Chondrocyte (in vitro differentiated cells): Measurements from ENCODE around the gene CDC25B. TPM values are rescaled to one million over a fixed set of nuclear protein-coding genes. Genes with fewer than 3 reads are reported as not detected.
A peak's percentile ranks its signal among the peaks of the same experiment; 100 is the strongest.

Source experiments
- DNase-seq: peaks from one replicate; pipeline ENCODE4 v3.0.0; 2021; ENCODE audit warnings: mixed read lengths, low spot score
- H3K27ac Mint-ChIP-seq: one replicate; pipeline ENCODE4 v1.8.0; 2021; ENCODE audit warnings: mild to moderate bottlenecking, moderate library complexity, mixed read lengths; ENCODE audit not compliant: unreplicated experiment
- H3K27me3 Mint-ChIP-seq: 2 replicates; pipeline ENCODE4 v1.8.0; 2021; ENCODE audit warnings: low read depth, mixed read lengths
- H3K36me3 Mint-ChIP-seq: 2 replicates; pipeline ENCODE4 v1.8.0; 2021; ENCODE audit warnings: low read depth, mixed read lengths
- H3K4me1 Mint-ChIP-seq: 2 replicates; pipeline ENCODE4 v1.8.0; 2021; ENCODE audit warnings: low read depth, mild to moderate bottlenecking, mixed read lengths
- H3K4me3 Mint-ChIP-seq: one replicate; pipeline ENCODE4 v1.8.0; 2021; ENCODE audit warnings: mild to moderate bottlenecking, moderate library complexity, mixed read lengths; ENCODE audit not compliant: unreplicated experiment
- H3K9me3 Mint-ChIP-seq: 2 replicates; pipeline ENCODE4 v1.8.0; 2021; ENCODE audit warnings: low read depth, mixed read lengths
- long read RNA-seq: library from polyadenylated mRNA; stranded (forward); transcript quantifications from one replicate; pipeline ENCODE4 v2.0.0, GENCODE V29; 2021
- total RNA-seq: library from RNA; stranded (reverse); gene quantifications from 3 replicates; pipeline ENCODE4 v1.2.1, GENCODE V29; 2021
- TF ChIP-seq, protein P1 (sequence below): fragments of 200-600 bp; sonication (generic); IDR thresholded peaks from 2 replicates; pipeline ENCODE4 v1.5.0; 2021; ENCODE audit warnings: antibody characterized with exemption, mild to moderate bottlenecking, moderate library complexity

CDC25B gene
- 48.7 to 60.1 TPM (median 57.8 TPM) in 3 replicates for total RNA-seq
- long read RNA-seq, transcript CDC25B-201 (16 exons, 3,597 nt): major isoform, 17 of 52 reads
- long read RNA-seq, partial matches to known transcripts: 13 of 52 reads
- long read RNA-seq, other reads (novel, unspliced or antisense): 14 of 52 reads

DNA sequence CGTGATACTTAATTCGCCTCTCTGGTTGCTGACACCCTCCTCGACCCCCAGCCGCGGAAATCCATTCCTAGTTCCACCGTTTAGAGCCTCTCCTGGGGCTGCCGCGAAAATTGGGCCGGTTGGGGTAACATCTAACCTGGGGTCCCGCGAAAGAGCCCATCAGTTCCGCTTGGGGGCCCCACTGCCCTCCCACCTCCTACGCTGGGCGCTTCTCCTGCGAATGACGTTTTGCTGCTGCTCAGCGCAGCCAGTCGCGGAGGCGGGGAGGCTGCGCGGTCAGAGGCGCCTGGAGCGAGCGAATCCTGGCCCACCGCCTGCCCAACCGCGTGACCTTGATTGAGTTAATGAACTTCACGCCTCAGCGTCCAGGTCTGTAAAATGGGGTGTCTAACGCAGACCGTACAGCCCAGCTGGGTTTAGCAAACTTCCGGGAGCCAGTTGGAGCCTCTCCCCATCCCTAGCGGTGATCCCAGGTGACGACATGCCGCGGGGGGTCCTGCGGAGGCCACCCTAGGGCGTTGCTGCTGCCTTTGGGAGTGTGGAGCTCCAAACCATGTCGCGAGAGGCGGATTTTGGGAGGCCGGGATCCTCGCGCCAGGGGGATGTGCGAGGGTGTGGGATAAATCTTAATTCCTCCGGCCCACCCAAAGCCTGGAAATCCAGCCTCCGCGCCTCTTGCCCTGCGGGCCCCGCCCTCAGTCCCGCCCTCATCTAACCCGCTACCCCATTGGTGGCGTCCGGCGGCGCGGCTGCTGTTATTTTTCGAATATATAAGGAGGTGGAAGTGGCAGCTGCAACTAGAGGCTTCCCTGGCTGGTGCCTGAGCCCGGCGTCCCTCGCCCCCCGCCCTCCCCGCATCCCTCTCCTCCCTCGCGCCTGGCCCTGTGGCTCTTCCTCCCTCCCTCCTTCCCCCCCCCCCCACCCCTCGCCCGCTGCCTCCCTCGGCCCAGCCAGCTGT, at the start of gene CDC25B:
Gene CDC25B (plus strand): TSS at position 800 of the 958 bp plus-strand sequence. CDS start 222 bp downstream, outside the sequence.
- Mint-ChIP-seq H3K9me3 (no peaks in the 10 kb centered on the region), H3K27ac (peak within 1 kb of the TSS; percentile 96)
- TF ChIP-seq, protein P1, sequence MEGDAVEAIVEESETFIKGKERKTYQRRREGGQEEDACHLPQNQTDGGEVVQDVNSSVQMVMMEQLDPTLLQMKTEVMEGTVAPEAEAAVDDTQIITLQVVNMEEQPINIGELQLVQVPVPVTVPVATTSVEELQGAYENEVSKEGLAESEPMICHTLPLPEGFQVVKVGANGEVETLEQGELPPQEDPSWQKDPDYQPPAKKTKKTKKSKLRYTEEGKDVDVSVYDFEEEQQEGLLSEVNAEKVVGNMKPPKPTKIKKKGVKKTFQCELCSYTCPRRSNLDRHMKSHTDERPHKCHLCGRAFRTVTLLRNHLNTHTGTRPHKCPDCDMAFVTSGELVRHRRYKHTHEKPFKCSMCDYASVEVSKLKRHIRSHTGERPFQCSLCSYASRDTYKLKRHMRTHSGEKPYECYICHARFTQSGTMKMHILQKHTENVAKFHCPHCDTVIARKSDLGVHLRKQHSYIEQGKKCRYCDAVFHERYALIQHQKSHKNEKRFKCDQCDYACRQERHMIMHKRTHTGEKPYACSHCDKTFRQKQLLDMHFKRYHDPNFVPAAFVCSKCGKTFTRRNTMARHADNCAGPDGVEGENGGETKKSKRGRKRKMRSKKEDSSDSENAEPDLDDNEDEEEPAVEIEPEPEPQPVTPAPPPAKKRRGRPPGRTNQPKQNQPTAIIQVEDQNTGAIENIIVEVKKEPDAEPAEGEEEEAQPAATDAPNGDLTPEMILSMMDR: peak; percentile 74

DNA sequence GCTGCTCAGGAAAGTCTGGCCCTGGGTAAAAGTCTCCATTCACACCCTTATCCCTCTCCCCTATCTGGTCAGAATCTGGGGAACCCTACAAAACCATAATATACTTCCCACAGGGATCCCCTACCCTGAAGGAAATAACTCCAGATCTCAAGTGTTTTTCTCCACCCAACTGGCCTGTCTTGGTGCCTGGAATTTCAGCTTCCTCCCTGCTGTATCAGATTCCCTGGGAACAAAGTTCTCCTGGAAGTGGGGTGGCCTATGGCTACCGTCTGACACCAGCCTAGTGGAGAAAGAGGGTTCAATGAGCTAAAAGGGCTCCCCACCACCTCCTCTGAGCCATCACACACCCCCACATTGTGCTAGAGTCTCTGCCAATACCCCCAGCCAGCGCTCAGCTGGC, 48.6 kb upstream of the CDC25B start:
- no peak for DNase-seq
- H3K4me3 Mint-ChIP-seq: no peak overlapping the region
- peaks cover 10% of the 10 kb centered on the region for H3K27me3 Mint-ChIP-seq
- TF ChIP-seq, protein P1: no peak
- H3K27ac Mint-ChIP-seq: no peak overlapping the region
- H3K4me1 Mint-ChIP-seq: peaks cover 8% of the 10 kb centered on the region
- H3K9me3 Mint-ChIP-seq: no peaks in the 10 kb centered on the region
- peaks cover 2% of the 10 kb centered on the region for H3K36me3 Mint-ChIP-seq

More for the DNA sequence above, at the start of gene CDC25B:
- peaks cover 8% of the 10 kb centered on the region for H3K36me3 Mint-ChIP-seq
- H3K27me3 Mint-ChIP-seq: no peaks in the 10 kb centered on the region
- peaks cover 46% of the 10 kb centered on the region for H3K4me1 Mint-ChIP-seq
- peak; percentile 96 for DNase-seq
- H3K4me3 Mint-ChIP-seq: peak within 1 kb of the TSS; percentile 90

DNA sequence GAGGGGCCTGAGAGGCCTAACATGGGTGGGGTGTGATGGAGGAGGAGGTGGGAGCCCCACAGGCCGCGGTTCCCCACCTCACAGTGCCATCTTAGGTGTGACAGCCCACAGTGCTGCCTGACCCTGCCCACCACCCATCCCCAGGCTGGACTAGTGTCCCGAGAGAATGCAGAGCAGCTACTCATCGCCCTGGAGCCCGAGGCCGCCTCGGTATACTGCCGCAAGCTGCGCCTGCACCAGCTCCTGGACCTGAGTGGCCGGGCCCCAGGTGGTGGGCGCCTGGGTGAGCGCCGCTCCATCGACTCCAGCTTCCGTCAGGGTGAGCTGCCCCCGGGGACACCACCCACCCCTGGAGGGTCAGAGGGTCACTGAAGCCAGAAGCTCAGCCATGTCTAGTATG, 48.0 kb upstream of the CDC25B start:
- H3K9me3 Mint-ChIP-seq: no peaks in the 10 kb centered on the region
- no peak overlapping the region for H3K4me3 Mint-ChIP-seq
- DNase-seq: no peak
- H3K4me1 Mint-ChIP-seq: peaks cover 8% of the 10 kb centered on the region
- peaks cover 10% of the 10 kb centered on the region for H3K27me3 Mint-ChIP-seq
- H3K36me3 Mint-ChIP-seq: peaks cover 2% of the 10 kb centered on the region
- TF ChIP-seq, protein P1: no peak
- no peak overlapping the region for H3K27ac Mint-ChIP-seq

DNA sequence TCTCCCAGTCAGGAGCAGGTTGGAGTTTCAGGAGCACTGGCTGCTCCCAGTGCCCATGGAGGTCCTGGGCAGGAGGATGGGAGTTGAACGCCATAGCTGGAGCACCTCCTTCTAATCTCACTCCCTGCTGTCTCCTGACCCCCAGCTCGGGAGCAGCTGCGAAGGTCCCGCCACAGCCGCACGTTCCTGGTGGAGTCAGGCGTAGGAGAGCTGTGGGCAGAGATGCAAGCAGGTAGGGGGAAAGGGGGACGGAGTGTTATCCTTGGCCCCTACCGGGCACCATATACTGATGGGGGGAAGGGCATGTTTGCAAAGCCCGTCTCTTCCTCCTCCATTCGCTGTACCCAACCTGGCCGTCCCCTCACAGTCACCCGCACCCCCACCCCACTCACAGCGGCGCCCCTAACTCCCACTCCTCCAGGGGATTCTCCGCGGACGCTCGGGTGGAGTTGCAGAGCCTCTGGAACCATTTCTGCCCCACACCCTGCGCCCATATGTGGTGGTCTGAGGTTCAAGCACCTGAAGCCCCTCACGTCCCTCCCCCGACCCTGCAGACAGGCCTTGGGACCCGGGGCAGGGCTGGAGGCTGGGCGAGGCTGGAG, 46.9 kb upstream of the CDC25B start:
- TF ChIP-seq, protein P1: no peak
- H3K27me3 Mint-ChIP-seq: peaks cover 10% of the 10 kb centered on the region

More for the DNA sequence above, 46.9 kb upstream of the CDC25B start:
- Mint-ChIP-seq H3K36me3 (peaks cover 2% of the 10 kb centered on the region), H3K27ac (no peak overlapping the region), H3K9me3 (no peaks in the 10 kb centered on the region), H3K4me3 (no peak overlapping the region), H3K4me1 (peaks cover 8% of the 10 kb centered on the region)
- no peak for DNase-seq
